HG02885 (cell line): ENCODE measurements around the gene TSPY8.
"Not testable (repeated sequence)": the region's sequence is repeated elsewhere in the genome, so short reads cannot be mapped to it uniquely, and the experiment has no call there.

Source experiments
- ATAC-seq: cut with Tn5 transposase; IDR thresholded peaks from one replicate; pipeline ENCODE4 v1.9.1; 2021; ENCODE audit warnings: mild to moderate bottlenecking; ENCODE audit not compliant: unreplicated experiment, poor library complexity

TSPY8 gene, protein sequence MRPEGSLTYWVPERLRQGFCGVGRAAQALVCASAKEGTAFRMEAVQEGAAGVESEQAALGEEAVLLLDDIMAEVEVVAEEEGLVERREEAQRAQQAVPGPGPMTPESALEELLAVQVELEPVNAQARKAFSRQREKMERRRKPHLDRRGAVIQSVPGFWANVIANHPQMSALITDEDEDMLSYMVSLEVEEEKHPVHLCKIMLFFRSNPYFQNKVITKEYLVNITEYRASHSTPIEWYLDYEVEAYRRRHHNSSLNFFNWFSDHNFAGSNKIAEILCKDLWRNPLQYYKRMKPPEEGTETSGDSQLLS

DNA sequence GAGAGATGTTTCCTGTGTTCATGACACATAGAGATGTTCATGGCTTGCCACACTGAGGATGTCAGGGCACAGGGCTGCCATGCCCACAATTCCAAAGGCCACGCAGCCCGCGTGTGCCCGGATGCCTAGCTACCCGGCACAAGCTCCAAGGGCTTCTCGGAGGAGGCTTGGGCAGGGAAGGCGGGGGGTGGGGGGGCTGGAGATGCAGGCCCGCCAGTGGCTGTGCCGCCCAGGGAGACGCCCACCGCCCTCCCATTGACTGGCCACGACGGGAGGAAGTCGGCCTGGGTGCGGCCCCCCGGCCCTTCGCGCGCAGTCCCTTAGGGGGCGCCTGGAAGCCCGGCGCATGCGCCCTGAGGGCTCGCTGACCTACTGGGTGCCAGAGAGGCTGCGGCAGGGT lies at the start of gene TSPY8:
Gene TSPY8 (plus strand): TSS at position 301 of the 400 bp plus-strand sequence. CDS start 46 bp downstream, at position 347.
- not testable (repeated sequence) for ATAC-seq

DNA sequence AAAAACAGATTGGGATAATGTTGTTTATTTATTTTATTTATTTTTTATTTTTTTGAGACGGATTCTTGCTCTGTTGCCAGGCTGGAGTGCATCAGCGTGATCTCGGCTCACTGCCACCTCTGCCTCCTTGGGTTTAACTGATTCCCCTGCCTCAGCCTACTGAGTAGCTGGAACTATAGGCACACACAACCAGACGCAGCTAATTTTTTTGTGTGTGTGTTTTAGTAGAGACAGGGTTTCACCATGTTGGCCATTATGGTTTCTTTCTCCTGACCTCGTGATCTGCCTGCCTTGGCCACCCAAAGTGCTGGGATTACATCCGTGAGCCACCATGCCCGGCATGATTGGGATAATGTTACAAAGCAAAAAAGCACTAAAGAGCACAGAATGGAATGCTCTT lies 36.6 kb upstream of the TSPY8 start:
- ATAC-seq: no peak

DNA sequence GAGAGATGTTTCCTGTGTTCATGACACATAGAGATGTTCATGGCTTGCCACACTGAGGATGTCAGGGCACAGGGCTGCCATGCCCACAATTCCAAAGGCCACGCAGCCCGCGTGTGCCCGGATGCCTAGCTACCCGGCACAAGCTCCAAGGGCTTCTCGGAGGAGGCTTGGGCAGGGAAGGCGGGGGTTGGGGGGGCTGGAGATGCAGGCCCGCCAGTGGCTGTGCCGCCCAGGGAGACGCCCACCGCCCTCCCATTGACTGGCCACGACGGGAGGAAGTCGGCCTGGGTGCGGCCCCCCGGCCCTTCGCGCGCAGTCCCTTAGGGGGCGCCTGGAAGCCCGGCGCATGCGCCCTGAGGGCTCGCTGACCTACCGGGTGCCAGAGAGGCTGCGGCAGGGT lies 20.4 kb upstream of the TSPY8 start, which contains the start of gene TSPY4:
Gene TSPY4 (plus strand): TSS at position 301 of the 400 bp plus-strand sequence. CDS start 46 bp downstream, at position 347.
- not testable (repeated sequence) for ATAC-seq

DNA sequence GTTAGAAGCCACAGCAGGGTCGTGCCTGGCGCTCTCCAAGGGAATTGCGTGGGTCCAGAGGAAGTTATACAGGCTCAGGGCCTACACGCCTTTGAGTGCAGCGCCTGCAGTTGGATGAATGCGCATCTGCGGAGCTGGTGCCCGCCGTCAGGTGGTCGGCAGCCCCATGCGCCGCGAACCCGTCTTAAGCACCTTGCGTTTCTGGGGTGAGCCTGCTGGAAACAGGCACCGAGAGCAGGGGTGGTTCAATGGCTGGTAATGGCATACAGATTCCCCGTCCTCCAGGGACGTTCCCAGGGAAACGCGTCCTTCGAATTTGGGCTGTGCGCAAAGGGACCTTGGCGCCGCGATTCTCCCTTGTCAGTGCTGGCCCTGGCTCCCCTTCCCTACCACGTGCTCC lies 38.9 kb downstream of the TSPY8 start:
- ATAC-seq: not testable (repeated sequence)

DNA sequence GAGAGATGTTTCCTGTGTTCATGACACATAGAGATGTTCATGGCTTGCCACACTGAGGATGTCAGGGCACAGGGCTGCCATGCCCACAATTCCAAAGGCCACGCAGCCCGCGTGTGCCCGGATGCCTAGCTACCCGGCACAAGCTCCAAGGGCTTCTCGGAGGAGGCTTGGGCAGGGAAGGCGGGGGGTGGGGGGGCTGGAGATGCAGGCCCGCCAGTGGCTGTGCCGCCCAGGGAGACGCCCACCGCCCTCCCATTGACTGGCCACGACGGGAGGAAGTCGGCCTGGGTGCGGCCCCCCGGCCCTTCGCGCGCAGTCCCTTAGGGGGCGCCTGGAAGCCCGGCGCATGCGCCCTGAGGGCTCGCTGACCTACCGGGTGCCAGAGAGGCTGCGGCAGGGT lies 40.5 kb downstream of the TSPY8 start, which contains the start of gene TSPY3:
Gene TSPY3 (plus strand): TSS at position 301 of the 400 bp plus-strand sequence. CDS start 46 bp downstream, at position 347.
- ATAC-seq: not testable (repeated sequence)
